Measurements from ENCODE around the gene EFNA1. TPM values are rescaled to one million over a fixed set of nuclear protein-coding genes. Genes with fewer than 3 reads are reported as not detected.

The EFNA1 gene
- total and polyA plus RNA-seq, 2 of the 13 experiments (the other 11 are each of a cell fraction or from before 2014, with no cell fraction given), result 81.8 to 874 TPM

- H3K9me3 ChIP-seq (ENCODE audit: low read length), result no peaks in the 10 kb centered on the region
- no peak for DNase-seq (ENCODE audit: low spot score)
- ChIA-PET CTCF (ENCODE audit: low intra/inter-chr PET ratio, low total read pairs) (interaction anchor here (1.4 kb wide), 1 partner anchor 16 kb away, joined by 4 read pairs; no protein-coding TSS in a partner anchor), POLR2A (interaction anchor here (0.9 to 1.3 kb wide), 4 partner anchors 16 to 52 kb away, joined by 3 to 5 read pairs (median 4); partner anchors contain the start of gene SLC50A1)
- no peak for FAIRE-seq
- H3K27me3 ChIP-seq (ENCODE audit: control insufficient read depth in 1 of 2, insufficient read depth in 2 of 2, low read length in 2 of 2), result peaks cover 2 to 10% of the 10 kb centered on the region in 2 experiments; a peak in 2 of 5 replicates
- TF ChIP-seq ZNF17 (CRISPR knock-in tag; IDR thresholded peaks at IDR 0.05) (no peak), HNRNPL (IDR thresholded peaks at IDR 0.05; ENCODE audit: low read depth, low read length) (0 out of 2 replicates have a peak, but pooled peaks have one; percentile 32), ZBTB26 (CRISPR knock-in tag; IDR thresholded peaks at IDR 0.05; ENCODE audit: borderline replicate concordance) (no peak)
- intact Hi-C loops (cut with micrococcal nuclease; ENCODE audit: unreplicated experiment), result no loop called here
- BruUV-seq (replicated peaks), result no TSS peak
- 92% methylated on average over 9 of the region's 9 CpGs for WGBS (ENCODE audit: low lambda C conversion rate)
- no peaks in the 10 kb centered on the region for H3K79me2 ChIP-seq (ENCODE audit: insufficient read depth, low read length)
- no peak overlapping the region for H3K27ac ChIP-seq (ENCODE audit: extremely low read length, insufficient read depth, low read length)
- in situ Hi-C loops (cut with HindIII; ENCODE audit: extremely low pct_ligation_motif_present, low pct_unique_long_range_greater_than_20kb), result no loop called here
- peak overlapping the region; percentile 76 for H3K4me2 ChIP-seq (ENCODE audit: low read depth, low read length)
- H3K36me3 ChIP-seq (replicated peaks in 1 of 2; ENCODE audit: control insufficient read depth in 1 of 2, insufficient read depth in 2 of 2, low read length in 2 of 2), result no peaks in the 10 kb centered on the region
- no peak overlapping the region for H2AFZ ChIP-seq (ENCODE audit: low read length)
- peak overlapping the region; percentile 26 to 69 (median 50) for H3K4me3 ChIP-seq (replicated peaks in 1 of 3; ENCODE audit: insufficient read depth in 1 of 3, low read depth in 2 of 3, low read length in 3 of 3)
- H3K4me1 ChIP-seq (ENCODE audit: insufficient read depth, low read length), result peaks cover 43% of the 10 kb centered on the region
- H3K9ac ChIP-seq (ENCODE audit: insufficient read depth, low read depth, low read length), result peak overlapping the region; percentile 34
- H4K20me1 ChIP-seq (ENCODE audit: insufficient read depth, low read length), result no peaks in the 10 kb centered on the region
- ATAC-seq, result no peak
Observed at GRCh38 chr1:155177918-155178281, 50.2 kb downstream of the EFNA1 start.

- Histone ChIP-seq H3K4me1 (ENCODE audit: insufficient read depth, low read length) (peaks cover 40% of the 10 kb centered on the region), H3K27me3 (ENCODE audit: control insufficient read depth in 1 of 2, insufficient read depth in 2 of 2, low read length in 2 of 2) (peaks cover 2 to 16% of the 10 kb centered on the region in 2 experiments; a peak in 3 of 5 replicates), H3K9me3 (ENCODE audit: low read length) (no peaks in the 10 kb centered on the region), H4K20me1 (ENCODE audit: insufficient read depth, low read length) (no peaks in the 10 kb centered on the region), H3K79me2 (ENCODE audit: insufficient read depth, low read length) (no peaks in the 10 kb centered on the region), H3K9ac (ENCODE audit: insufficient read depth, low read depth, low read length) (peak overlapping the region; percentile 34), H3K4me2 (ENCODE audit: low read depth, low read length) (peak overlapping the region; percentile 76), H2AFZ (ENCODE audit: low read length) (peak overlapping the region; percentile 27), H3K36me3 (replicated peaks in 1 of 2; ENCODE audit: control insufficient read depth in 1 of 2, insufficient read depth in 2 of 2, low read length in 2 of 2) (no peaks in the 10 kb centered on the region), H3K4me3 (replicated peaks in 1 of 3; ENCODE audit: insufficient read depth in 1 of 3, low read depth in 2 of 3, low read length in 3 of 3) (peak overlapping the region; percentile 26 to 69 (median 50); a peak in 5 of 6 replicates), H3K27ac (ENCODE audit: extremely low read length, insufficient read depth, low read length) (no peak overlapping the region)
- 6% methylated on average over 21 of the region's 30 CpGs for WGBS (ENCODE audit: low lambda C conversion rate)
- ChIA-PET CTCF (ENCODE audit: low intra/inter-chr PET ratio, low total read pairs) (interaction anchor here (1.4 kb wide), 1 partner anchor 15 kb away, joined by 4 read pairs; no protein-coding TSS in a partner anchor), POLR2A (interaction anchor here (0.9 to 1.3 kb wide), 4 partner anchors 15 to 52 kb away, joined by 3 to 5 read pairs (median 4); partner anchors contain the start of gene SLC50A1)
- peak; percentile 59 for ATAC-seq
- no TSS peak for BruUV-seq (replicated peaks)
- intact Hi-C loops (cut with micrococcal nuclease; ENCODE audit: unreplicated experiment), result no loop called here
- in situ Hi-C loops (cut with HindIII; ENCODE audit: extremely low pct_ligation_motif_present, low pct_unique_long_range_greater_than_20kb), result no loop called here
- no peak for DNase-seq (ENCODE audit: low spot score)
- FAIRE-seq, result no peak
- TF ChIP-seq MEIS1 (CRISPR knock-in tag; IDR thresholded peaks at IDR 0.05; ENCODE audit: borderline replicate concordance) (no peak), BATF2 (CRISPR knock-in tag; IDR thresholded peaks at IDR 0.05) (no peak)
Observed at GRCh38 chr1:155178441-155179111, 50.9 kb downstream of the EFNA1 start.

All from HepG2 (cell line).